Measurements from ENCODE around the gene STAC.
"Not testable (repeated sequence)": the region's sequence is repeated elsewhere in the genome, so short reads cannot be mapped to it uniquely, and the experiment has no call there.

Gene STAC

DNA sequence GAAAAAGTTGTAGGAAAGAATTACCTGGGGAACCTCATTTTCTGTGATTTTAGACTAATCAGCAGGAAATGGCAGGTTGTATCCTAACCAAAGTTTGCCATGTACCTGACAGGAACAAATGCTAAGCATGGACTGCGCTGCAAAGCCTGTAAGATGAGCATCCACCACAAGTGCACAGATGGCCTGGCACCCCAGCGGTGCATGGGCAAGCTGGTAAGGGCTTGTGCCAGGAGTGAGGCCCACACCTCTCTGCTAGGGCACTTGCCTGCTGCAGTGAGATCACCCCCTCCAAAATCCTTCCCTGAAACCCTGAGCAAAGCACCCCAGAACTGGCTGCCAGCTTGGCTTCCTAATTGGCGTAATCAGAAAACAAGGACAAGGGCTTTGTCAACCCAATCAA lies 102.6 kb downstream of the STAC start:
- no peak for DNase-seq

DNA sequence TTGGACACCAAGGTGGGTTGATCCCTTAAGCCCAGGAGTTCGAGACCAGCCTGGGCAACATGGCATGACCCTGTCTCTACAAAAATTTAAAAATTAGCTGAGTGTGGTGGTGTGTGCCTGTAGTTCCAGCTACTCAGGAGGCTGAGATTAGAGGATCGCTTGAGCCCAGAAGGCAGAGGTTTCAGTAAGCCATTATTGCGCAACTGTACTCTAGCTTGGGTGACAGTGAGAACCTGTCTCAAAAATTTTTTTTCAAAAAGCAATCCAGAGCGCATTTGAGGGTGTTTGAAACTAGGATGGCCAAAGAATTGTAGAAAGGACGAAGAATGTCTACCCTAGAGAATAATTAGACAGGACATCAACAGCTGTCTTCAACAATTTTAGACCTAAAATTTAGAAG lies 103.4 kb downstream of the STAC start:
- DNase-seq, result no peak

DNA sequence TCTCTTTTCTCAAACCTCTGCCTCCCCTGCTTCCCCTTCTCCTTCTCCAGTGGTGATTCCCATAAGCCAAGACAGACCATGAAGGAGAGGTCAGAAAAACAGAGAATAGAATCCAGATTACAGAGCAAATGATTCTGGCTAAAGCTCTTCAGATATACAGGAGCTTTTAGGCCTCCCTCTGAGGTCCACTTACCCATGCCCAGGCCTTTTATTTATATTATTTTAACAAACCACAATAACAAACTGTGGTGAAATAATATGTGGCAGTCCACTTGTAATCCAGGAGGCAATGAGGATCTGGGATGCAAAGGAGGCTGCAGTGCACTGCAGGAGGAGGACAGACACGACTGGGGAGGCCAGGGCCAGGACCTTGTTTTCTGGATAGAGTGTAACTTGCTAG lies 104.1 kb downstream of the STAC start:
- no peak for DNase-seq

DNA sequence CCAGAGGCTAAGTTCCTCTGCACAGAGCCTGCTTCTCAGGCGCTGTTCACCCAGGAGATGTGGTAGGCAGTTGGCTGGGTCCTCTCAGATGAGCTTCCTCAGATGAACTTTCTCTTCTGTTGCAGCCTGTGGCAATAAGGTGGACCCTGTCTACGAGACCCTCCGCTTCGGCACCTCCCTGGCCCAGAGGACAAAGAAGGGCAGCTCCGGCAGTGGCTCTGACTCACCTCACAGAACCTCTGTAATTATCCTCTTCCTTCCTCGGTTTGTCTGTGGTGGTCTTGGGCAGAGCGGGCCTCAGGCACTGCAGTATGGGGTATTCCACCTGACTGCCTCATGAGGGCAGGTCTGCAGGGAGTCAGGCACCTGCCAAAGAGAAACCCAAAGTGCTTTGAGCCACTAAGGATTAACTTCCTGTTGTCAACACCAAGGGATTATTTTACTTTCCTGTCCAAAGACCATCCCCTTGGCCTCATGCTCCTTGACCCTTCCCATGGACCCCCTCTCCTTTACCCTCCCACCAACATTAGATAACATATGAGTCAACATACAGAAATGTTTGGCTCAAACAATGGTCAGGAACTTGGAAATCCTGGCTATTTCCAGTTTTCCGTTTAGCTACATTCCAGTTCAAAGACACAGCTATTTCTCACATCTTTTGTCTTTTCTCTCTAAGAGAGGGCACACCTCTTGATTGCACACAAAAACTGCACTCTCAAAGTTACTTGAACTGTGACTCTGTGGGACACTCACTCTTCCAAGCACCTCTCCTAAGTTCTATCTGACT lies 105.9 kb downstream of the STAC start:
- no peak for DNase-seq

DNA sequence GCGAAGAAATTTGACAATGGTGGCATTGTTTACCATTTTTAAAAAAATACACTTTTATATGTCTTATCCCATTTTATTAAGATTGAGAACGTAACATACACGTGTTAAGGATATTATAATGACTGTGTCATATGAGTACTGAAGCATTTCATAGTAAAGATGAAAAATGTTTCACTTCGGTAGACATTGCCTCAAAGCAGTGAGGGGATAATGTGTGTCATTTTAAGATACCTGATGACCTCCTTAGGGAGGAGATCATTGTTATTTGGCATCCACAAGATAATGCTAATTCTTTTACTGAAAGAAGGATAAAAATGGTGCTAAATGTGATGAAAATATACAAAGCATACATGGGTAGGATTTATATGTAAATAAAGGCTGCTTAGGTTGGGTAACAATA lies 107.3 kb downstream of the STAC start:
- DNase-seq, result no peak

GRCh38 chr3:36488077-36488789 lies 107.9 kb downstream of the STAC start:
- no peak for DNase-seq

- no peak for DNase-seq
Measured at GRCh38 chr3:36489101-36489500, 108.8 kb downstream of the STAC start.

GRCh38 chr3:36489679-36490425 lies 109.5 kb downstream of the STAC start:
- no peak for DNase-seq

- DNase-seq, result no peak
Measured at GRCh38 chr3:36493051-36493450, 112.7 kb downstream of the STAC start.

DNA sequence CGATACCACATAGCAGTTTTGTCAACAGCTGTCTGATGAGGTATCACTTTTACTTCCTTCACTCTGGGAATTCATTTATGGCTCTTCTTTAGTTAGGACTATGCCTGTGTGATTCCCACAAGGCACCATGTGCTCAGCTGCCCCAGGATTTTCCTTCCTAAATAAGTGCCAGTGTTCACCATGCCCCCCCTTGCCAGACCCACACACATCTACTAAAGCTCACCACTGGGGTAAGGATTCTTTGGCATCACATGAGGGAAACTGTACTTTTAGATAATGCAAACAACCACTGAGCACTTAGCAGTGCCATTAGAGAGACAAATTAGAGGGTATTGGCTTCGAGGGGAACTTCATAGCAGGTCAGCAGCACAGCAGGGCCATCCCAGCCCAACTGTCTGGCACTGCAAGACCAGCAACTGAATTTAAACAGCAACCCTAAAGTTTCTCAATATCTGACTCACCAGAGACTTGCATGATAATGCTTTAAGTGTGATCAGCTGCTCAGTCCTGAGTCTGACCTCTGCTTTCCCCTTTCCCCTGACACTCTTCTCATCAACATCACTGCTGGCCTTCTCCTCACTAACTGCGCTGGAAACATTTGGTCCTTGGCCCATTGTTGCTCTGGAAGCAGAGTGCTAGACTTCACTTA lies 114.3 kb downstream of the STAC start:
- no peak for DNase-seq

- DNase-seq, result no peak
Measured at GRCh38 chr3:36496684-36497633, 116.7 kb downstream of the STAC start.

GRCh38 chr3:36500053-36500452 lies 119.7 kb downstream of the STAC start:
- not testable (repeated sequence) for DNase-seq

DNA sequence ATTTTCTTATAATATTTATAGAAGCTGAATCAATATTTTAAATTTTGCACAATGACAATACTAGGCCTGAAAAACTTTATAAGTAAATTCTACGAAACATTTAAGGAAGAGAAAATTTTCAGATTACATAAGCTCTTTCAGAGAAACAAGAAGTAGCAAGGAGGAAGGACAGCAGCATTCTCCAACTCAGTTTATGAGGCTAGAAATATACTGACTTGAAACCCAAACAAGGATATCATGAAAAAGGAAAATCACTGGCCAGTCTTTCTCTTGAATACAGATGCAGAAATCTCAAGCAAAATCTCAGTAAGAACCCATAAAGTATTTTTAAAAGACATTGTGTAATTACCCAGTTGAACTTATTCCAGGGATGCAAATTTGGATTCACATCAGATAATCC lies 121.3 kb downstream of the STAC start:
- no peak for DNase-seq

DNA sequence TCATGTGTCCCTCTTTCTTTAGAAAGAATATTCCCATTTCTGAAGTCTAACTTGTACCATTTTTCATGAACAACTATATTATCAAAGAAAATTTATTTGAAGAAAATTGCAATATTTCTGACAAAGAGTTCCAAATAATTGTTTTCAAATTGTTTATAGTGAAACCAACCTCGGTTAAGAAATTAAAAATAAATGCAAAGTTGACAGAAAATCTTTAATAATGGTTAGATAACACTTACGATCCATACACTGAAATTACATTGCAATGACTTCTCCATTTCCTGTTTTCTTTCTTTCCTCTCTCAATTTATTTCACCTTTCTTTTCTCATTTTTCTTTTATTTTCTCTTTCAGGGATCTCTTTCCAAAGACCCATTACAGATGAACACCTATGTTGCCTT lies 125.1 kb downstream of the STAC start:
- no peak for DNase-seq

DNA sequence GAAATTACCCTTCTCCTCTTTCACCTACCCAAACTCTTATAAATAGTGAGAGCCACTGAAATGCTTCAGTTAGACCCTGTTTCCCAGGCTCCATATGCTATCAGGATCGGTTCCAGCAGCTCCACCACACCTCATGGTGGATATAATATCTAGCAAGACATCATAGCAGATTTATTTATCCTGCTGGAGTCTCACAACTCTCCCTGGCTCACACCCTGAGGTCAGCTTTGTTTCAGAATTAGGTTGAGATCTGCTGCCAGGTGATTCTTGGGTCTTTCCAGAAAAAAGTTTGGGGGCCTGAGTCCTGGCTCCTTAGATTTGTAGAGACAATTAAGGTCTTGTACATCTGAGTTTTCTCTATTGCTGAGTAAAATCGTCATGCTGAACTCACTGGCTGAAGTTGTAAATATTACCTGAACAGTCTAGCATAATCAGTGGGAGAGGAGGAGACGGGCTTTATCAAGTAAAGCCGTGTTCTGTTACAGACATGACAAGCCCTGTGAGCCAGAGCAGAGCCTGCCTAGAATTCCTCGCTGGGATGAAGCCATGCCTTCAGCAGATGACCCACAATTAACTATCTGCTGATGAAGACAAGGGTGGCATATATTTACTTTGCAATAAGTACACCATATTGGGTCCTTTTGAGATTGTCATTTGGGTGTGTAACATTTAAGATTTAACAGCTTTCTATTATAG lies 131.6 kb downstream of the STAC start:
- DNase-seq, result no peak

DNA sequence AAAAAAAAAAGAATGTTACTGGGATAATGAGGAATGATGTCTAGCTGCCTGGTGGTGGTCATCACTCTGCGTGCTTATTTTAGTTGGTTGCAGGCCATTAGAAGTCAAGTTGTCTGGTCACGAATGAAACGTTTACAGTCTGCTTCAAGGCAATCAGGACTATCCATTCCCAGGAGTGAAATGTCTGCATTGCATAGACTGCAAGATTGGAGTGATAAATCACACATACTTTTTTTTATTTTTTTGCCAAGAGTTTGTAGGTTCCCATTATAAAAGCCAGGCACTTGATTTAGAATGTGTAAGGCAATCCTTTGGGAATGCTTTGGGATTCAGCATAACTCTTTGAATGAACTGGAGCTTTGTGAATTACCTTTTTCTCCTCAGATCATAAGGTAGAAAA lies 132.3 kb downstream of the STAC start:
- DNase-seq, result no peak

GRCh38 chr3:36514171-36514570 lies 133.9 kb downstream of the STAC start:
- DNase-seq, result no peak

- no peak for DNase-seq
Measured at GRCh38 chr3:36519682-36520081, 139.4 kb downstream of the STAC start.

- no peak for DNase-seq
Measured at GRCh38 chr3:36520241-36521006, 140.1 kb downstream of the STAC start.

DNA sequence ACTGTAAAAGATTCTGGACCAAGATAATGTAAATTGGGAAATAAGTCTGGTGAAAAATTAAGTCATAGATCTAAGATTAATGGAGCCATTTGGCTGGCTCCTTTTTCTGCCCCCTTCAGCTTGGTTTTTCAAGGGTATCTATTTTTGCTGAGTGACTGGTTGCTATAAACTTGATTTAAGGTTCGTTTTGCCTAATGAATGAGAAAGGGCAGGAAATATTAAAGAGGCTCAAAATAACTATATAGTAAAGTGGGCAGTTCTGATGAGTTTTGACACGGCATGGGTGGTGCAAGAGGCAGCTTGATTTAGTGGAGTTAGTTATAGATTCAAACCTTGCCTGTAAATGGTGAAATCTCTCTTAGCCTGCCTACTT lies 140.7 kb downstream of the STAC start:
- no peak for DNase-seq

DNA sequence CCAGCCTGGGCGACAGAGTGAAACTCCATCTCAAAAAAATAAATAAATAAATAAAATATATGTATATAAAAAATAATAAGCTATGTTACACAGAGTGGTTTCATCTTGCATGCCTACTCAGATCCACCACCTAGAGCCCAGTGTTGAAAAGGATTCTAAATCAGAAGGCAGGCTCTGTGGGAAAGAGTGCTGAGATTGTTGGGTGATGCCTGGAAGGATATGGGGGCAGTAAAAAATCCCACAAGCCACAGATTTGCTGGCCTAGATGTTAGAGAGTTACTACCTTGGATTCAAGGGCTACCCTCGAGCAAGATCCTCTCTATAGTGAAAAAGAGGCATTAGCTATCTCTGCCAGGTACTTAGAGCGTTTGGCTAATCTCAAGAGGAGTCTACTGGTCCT lies 144.3 kb downstream of the STAC start:
- DNase-seq, result no peak
